AG04449 (cell line): ENCODE data around the gene COL6A3.

Source experiments
- CTCF ChIA-PET: fragments of 350-600 bp; formaldehyde crosslinking; extraction: SDS; loops from one replicate; lab custom pipeline; 2021; ENCODE audit warnings: antibody characterized with exemption; lab: Yijun Ruan, JAX
- POLR2A ChIA-PET: fragments of 400-600, 350-600 bp; formaldehyde crosslinking; extraction: SDS; loops from one replicate; lab custom pipeline; 2020; ENCODE audit warnings: antibody characterized with exemption, inconsistent platforms; lab: Yijun Ruan, JAX
- DNase-seq: peaks from one replicate; pipeline ENCODE4 v3.0.0-alpha.2; 2010; ENCODE audit warnings: low read depth, low spot score
- H3K4me3 ChIP-seq: 2 replicates; pipeline ENCODE4 v1.5.1; 2011; ENCODE audit warnings: low read depth, mild to moderate bottlenecking, control low read depth, low read length
- TF ChIP-seq, protein P1 (sequence below): IDR thresholded peaks from one replicate; pipeline ENCODE4 v1.5.1; 2011; ENCODE audit warnings: mild to moderate bottlenecking, moderate library complexity, low read length, control low read depth, inconsistent platforms; ENCODE audit not compliant: insufficient read depth; ENCODE audit errors: missing control alignments

COL6A3 gene

GRCh38 chr2:237319887-237320286 is 94.1 kb downstream of the COL6A3 start:
- DNase-seq = no peak
- TF ChIP-seq, protein P1, sequence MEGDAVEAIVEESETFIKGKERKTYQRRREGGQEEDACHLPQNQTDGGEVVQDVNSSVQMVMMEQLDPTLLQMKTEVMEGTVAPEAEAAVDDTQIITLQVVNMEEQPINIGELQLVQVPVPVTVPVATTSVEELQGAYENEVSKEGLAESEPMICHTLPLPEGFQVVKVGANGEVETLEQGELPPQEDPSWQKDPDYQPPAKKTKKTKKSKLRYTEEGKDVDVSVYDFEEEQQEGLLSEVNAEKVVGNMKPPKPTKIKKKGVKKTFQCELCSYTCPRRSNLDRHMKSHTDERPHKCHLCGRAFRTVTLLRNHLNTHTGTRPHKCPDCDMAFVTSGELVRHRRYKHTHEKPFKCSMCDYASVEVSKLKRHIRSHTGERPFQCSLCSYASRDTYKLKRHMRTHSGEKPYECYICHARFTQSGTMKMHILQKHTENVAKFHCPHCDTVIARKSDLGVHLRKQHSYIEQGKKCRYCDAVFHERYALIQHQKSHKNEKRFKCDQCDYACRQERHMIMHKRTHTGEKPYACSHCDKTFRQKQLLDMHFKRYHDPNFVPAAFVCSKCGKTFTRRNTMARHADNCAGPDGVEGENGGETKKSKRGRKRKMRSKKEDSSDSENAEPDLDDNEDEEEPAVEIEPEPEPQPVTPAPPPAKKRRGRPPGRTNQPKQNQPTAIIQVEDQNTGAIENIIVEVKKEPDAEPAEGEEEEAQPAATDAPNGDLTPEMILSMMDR = no peak
- CTCF ChIA-PET = interaction anchor here (1.0 to 3.4 kb wide), 3 partner anchors 8 to 158 kb away, joined by 3 to 12 read pairs (median 3); no protein-coding TSS in a partner anchor
- no peak overlapping the region for H3K4me3 ChIP-seq
- POLR2A ChIA-PET = no interaction called here

GRCh38 chr2:237319086-237319820 is 94.7 kb downstream of the COL6A3 start:
- CTCF ChIA-PET = interaction anchor here (1.0 to 3.4 kb wide), 2 partner anchors 153 to 157 kb away, joined by 3 to 12 read pairs; no protein-coding TSS in a partner anchor
- no peak overlapping the region for H3K4me3 ChIP-seq
- no peak for DNase-seq
- POLR2A ChIA-PET = no interaction called here
- TF ChIP-seq, protein P1 = no peak

GRCh38 chr2:237316339-237316738 is 97.6 kb downstream of the COL6A3 start:
- H3K4me3 ChIP-seq = no peak overlapping the region
- CTCF ChIA-PET = interaction anchor here (1.3 kb wide), 1 partner anchor 15 kb away, joined by 3 read pairs; no protein-coding TSS in a partner anchor
- POLR2A ChIA-PET = interaction anchor here (0.7 kb wide), 1 partner anchor 33 kb away, joined by 3 read pairs; no protein-coding TSS in a partner anchor
- TF ChIP-seq, protein P1 = no peak
- DNase-seq = no peak

GRCh38 chr2:237315829-237316225 is 98.1 kb downstream of the COL6A3 start:
- POLR2A ChIA-PET = interaction anchor here (0.6 to 1.7 kb wide), 6 partner anchors 9 to 159 kb away, joined by 3 to 8 read pairs (median 6); no protein-coding TSS in a partner anchor
- no peak overlapping the region for H3K4me3 ChIP-seq
- TF ChIP-seq, protein P1 = no peak
- CTCF ChIA-PET = interaction anchor here (0.8 to 5.6 kb wide), 10 partner anchors 10 to 193 kb away, joined by 3 to 35 read pairs (median 3); no protein-coding TSS in a partner anchor
- DNase-seq = no peak

- no peak overlapping the region for H3K4me3 ChIP-seq
- DNase-seq = peak; percentile 97
- ChIA-PET POLR2A (interaction anchor here (0.6 to 1.7 kb wide), 6 partner anchors 9 to 159 kb away, joined by 3 to 8 read pairs (median 6); no protein-coding TSS in a partner anchor), CTCF (interaction anchor here (0.8 to 5.6 kb wide), 13 partner anchors 11 to 193 kb away, joined by 3 to 35 read pairs (median 3); no protein-coding TSS in a partner anchor)
- TF ChIP-seq, protein P1 = peak; percentile 63
Measured at GRCh38 chr2:237315170-237315828, 98.7 kb downstream of the COL6A3 start.
